Keratinocyte (primary cell): ENCODE measurements around the gene C20orf141. TPM values are rescaled to one million over a fixed set of nuclear protein-coding genes. Genes with fewer than 3 reads are reported as not detected.
A peak's percentile ranks its signal among the peaks of the same experiment; 100 is the strongest.

Source experiments
- DNase-seq: peaks from one replicate; pipeline ENCODE4 v3.0.0-alpha.2; 2011; ENCODE audit warnings: low read depth, missing footprints, low spot score
- FAIRE-seq: peaks from 2 replicates; lab custom pipeline; 2011; peaks lifted over from hg19 to GRCh38; lab: Jason Lieb, UNC
- H2AFZ ChIP-seq: 2 replicates; pipeline ENCODE4 v1.6.0; 2012; ENCODE audit warnings: low read length, control low read depth, inconsistent platforms; ENCODE audit not compliant: control insufficient read depth
- H3K27ac ChIP-seq: 2 replicates; pipeline ENCODE4 v1.5.1; 2011; ENCODE audit warnings: low read length; ENCODE audit not compliant: control insufficient read depth, insufficient read depth
- H3K27me3 ChIP-seq: 3 replicates; pipeline ENCODE4 v1.6.0; 2011; ENCODE audit warnings: low read length; ENCODE audit not compliant: control insufficient read depth, insufficient read depth; ENCODE audit errors: extremely low read depth
- H3K36me3 ChIP-seq, 2 experiments: 2 replicates in 1 of 2; 3 replicates in 1 of 2; pipeline ENCODE4 v1.5.1; 2011; ENCODE audit warnings: low read length in 2 of 2, mild to moderate bottlenecking in 1 of 2; ENCODE audit not compliant: control insufficient read depth in 2 of 2, insufficient read depth in 2 of 2; ENCODE audit errors: extremely low read depth in 1 of 2
- H3K4me1 ChIP-seq: 3 replicates; pipeline ENCODE4 v1.5.1; 2011; ENCODE audit warnings: low read length; ENCODE audit not compliant: control insufficient read depth, insufficient read depth; ENCODE audit errors: extremely low read depth
- H3K4me2 ChIP-seq: 3 replicates; pipeline ENCODE4 v1.6.0; 2011; ENCODE audit warnings: low read depth, low read length; ENCODE audit not compliant: control insufficient read depth, insufficient read depth; ENCODE audit errors: extremely low read depth
- H3K4me3 ChIP-seq, 3 experiments: fragments of 200-600 bp in 1 of 3; sonication (generic) in 1 of 3; 2 replicates in 2 of 3; 3 replicates in 1 of 3; pipeline ENCODE4 v1.5.1; 2011 to 2016; ENCODE audit warnings: low read length in 3 of 3, mild to moderate bottlenecking in 3 of 3, control low read depth in 2 of 3, inconsistent platforms in 1 of 3, low read depth in 1 of 3, mixed read lengths in 1 of 3, mixed run types in 1 of 3, moderate library complexity in 1 of 3; ENCODE audit not compliant: control insufficient read depth in 2 of 3, insufficient read depth in 2 of 3; ENCODE audit errors: extremely low read depth in 1 of 3
- H3K79me2 ChIP-seq: 2 replicates; pipeline ENCODE4 v1.6.0; 2012; ENCODE audit warnings: low read length; ENCODE audit not compliant: control insufficient read depth, insufficient read depth
- H3K9ac ChIP-seq: 3 replicates; pipeline ENCODE4 v1.6.0; 2011; ENCODE audit warnings: low read length; ENCODE audit not compliant: control insufficient read depth, insufficient read depth; ENCODE audit errors: extremely low read depth
- H3K9me1 ChIP-seq: 3 replicates; pipeline ENCODE4 v1.6.0; 2011; ENCODE audit warnings: low read length; ENCODE audit not compliant: control insufficient read depth, insufficient read depth; ENCODE audit errors: extremely low read depth
- H3K9me3 ChIP-seq: 2 replicates; pipeline ENCODE4 v1.5.1; 2012; ENCODE audit warnings: low read depth, low read length; ENCODE audit not compliant: control insufficient read depth
- H4K20me1 ChIP-seq: 3 replicates; pipeline ENCODE4 v1.6.0; 2011; ENCODE audit warnings: low read length; ENCODE audit not compliant: control insufficient read depth, insufficient read depth; ENCODE audit errors: extremely low read depth
- CTCF ChIP-seq, 3 experiments: IDR thresholded peaks in 1 of 3; conservative IDR thresholded peaks in 1 of 3; optimal IDR thresholded peaks in 1 of 3; 2 replicates in 2 of 3; 3 replicates in 1 of 3; pipeline versions ENCODE3 to v1.5.1; 2011; ENCODE audit warnings: low read length in 3 of 3, mild to moderate bottlenecking in 3 of 3, moderate library complexity in 2 of 3, control low read depth in 1 of 3, inconsistent platforms in 1 of 3; ENCODE audit not compliant: insufficient read depth in 2 of 3; ENCODE audit errors: extremely low read depth in 1 of 3
- EZH2 ChIP-seq: IDR thresholded peaks from one replicate; pipeline ENCODE4 v1.6.1; 2012; ENCODE audit warnings: inconsistent platforms, mild to moderate bottlenecking, low read length, moderate library complexity
- dilution Hi-C: fragments of 300-500 bp; cut with MboI; formaldehyde crosslinking; loops from one replicate; pipeline ENCODE4 v1.7.0; 2020; ENCODE audit warnings: low sequenced_read_pairs; ENCODE audit not compliant: extremely low pct_ligation_motif_present
- polyA plus RNA-seq, 5 experiments: library from polyadenylated mRNA; depleted of rRNA in 3 of 5; stranded (reverse) in 3 of 5; stranded (forward) in 1 of 5; unstranded in 1 of 5; fragments of >200 nt; gene quantifications; 1 replicate in 1 of 5; 2 replicates in 3 of 5; 3 replicates in 1 of 5; pipeline versions ENCODE4 v1.2.1 to v1.2.3, GENCODE V29; 2011 to 2012; ENCODE audit warnings: missing spikeins in 2 of 5, low read depth in 1 of 5, low replicate concordance in 1 of 5

Gene C20orf141
- polyA plus RNA-seq, 1 donor (not counting 4 experiments of a cell fraction or from before 2014, with no cell fraction given), result not detected

GRCh38 chr20:2799688-2800520 is 14.9 kb upstream of the C20orf141 start:
- peaks cover 80% of the 10 kb centered on the region for H3K27me3 ChIP-seq
- H4K20me1 ChIP-seq, result no peaks in the 10 kb centered on the region
- peaks cover 2% of the 10 kb centered on the region for H3K9me3 ChIP-seq
- H3K4me1 ChIP-seq, result peaks cover 2% of the 10 kb centered on the region
- no peak overlapping the region for H3K27ac ChIP-seq
- no peaks in the 10 kb centered on the region for H3K36me3 ChIP-seq
- FAIRE-seq, result no peak
- TF ChIP-seq CTCF (optimal IDR thresholded peaks at IDR 0.05 in 1 of 3, IDR thresholded peaks at IDR 0.05 in 1 of 3, conservative IDR thresholded peaks at IDR 0.05 in 1 of 3; ENCODE audit: extremely low read depth in 1 of 3, insufficient read depth in 2 of 3, low read length in 3 of 3) (no peak), EZH2 (peak; percentile 98)
- no peaks in the 10 kb centered on the region for H3K79me2 ChIP-seq
- no peak overlapping the region for H3K9ac ChIP-seq
- H3K4me3 ChIP-seq, result no peak overlapping the region
- H3K9me1 ChIP-seq, result no peaks in the 10 kb centered on the region
- dilution Hi-C loops, result no loop called here
- H3K4me2 ChIP-seq, result no peak overlapping the region
- no peak for DNase-seq
- no peak overlapping the region for H2AFZ ChIP-seq

DNA sequence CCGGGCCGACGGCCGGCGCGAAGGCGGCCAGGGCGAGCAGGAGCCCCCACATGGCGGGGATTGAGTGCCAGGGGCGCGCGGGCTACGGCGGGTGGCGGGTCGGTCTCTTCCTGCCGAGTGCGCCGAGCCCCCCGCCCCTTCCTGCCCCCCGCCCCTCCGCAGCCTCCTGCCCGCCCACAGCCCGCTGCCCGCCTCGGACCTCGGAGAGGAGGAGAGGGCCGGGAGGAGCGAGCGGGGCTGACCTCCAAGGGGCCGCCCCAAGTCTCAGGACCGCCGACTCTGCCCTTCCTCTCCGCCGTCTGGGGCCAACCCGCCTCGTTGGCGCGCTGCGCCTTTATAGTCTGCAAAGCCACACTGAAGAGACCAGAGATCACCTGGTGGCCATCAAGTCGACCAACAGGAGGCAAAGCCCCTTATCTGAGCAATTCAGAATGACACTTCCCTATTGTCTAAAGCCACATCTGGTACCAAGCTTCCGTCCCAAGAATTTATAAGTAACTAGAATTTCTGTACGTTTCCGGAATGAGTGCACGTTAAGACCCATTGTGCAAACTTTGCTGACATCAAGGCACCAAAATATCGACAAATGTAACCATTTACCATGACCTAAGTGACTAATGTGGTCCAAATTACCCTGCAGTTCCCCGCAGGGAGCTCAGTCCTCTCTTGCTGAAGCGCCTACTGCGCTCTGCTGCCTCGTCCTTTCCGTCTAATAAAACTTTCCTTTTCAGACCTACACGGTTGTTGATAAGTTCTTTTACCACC is 14.1 kb upstream of the C20orf141 start, which contains the start of gene CPXM1:
TSS of gene CPXM1 (minus strand) at position 107 of the 765 bp plus-strand sequence. CDS start at position 52, 55 bp downstream.
- FAIRE-seq (no peak), DNase-seq (no peak)
- Histone ChIP-seq H3K36me3 (no peaks in the 10 kb centered on the region), H4K20me1 (no peaks in the 10 kb centered on the region), H3K9me1 (no peaks in the 10 kb centered on the region), H3K4me2 (no peak within 1 kb of the TSS), H3K9ac (no peak within 1 kb of the TSS), H3K4me1 (peaks cover 2% of the 10 kb centered on the region), H3K27me3 (peaks cover 84% of the 10 kb centered on the region), H2AFZ (no peak within 1 kb of the TSS), H3K27ac (no peak within 1 kb of the TSS), H3K4me3 (no peak within 1 kb of the TSS), H3K79me2 (no peaks in the 10 kb centered on the region), H3K9me3 (peaks cover 2% of the 10 kb centered on the region)
- no peak for TF ChIP-seq CTCF (optimal IDR thresholded peaks at IDR 0.05 in 1 of 3, IDR thresholded peaks at IDR 0.05 in 1 of 3, conservative IDR thresholded peaks at IDR 0.05 in 1 of 3; ENCODE audit: extremely low read depth in 1 of 3, insufficient read depth in 2 of 3, low read length in 3 of 3)
- no peak for TF ChIP-seq EZH2
- dilution Hi-C loops, result no loop called here
